Caki2 (cell line): ENCODE data around the gene ACTL7B. TPM values are rescaled to one million over a fixed set of nuclear protein-coding genes. Genes with fewer than 3 reads are reported as not detected.

Source experiments
- DNase-seq: peaks from one replicate; pipeline ENCODE4 v3.0.0-alpha.2; 2015; ENCODE audit warnings: low read depth
- in situ Hi-C: cut with HindIII; loops from 2 replicates; pipeline ENCODE4 v1.10.0; 2016; ENCODE audit warnings: low sequenced_read_pairs, low pct_unique_long_range_greater_than_20kb, mixed read lengths
- total RNA-seq: library from RNA; depleted of rRNA; stranded (reverse); fragments of >200 nt; shearing (Covaris generic); gene quantifications from 2 replicates; pipeline ENCODE4 v1.2.3, GENCODE V29; 2014; ENCODE audit warnings: low replicate concordance

The ACTL7B gene
- total RNA-seq, 1 experiment from 2014 or later, result not detected

DNA sequence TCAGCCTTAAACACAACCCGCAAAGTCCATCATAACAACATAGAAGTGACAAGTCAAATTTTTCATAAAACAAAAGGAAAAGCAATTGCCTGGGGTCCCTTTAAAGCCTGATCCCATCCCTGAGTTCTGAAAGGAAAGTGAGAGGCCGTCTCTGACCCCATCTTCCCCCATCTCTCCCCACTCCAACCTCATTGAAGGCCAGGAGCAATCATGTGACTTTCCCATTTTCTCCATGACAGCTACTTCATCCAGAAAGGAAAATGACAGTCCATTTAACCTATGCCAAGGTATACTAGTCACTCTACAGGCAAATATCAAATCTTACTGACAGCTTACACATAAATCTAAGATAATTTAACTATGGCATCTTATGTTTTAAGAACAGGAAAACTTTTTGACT is 21.7 kb upstream of the ACTL7B start:
- in situ Hi-C loops, result no loop called here
- DNase-seq, result no peak

DNA sequence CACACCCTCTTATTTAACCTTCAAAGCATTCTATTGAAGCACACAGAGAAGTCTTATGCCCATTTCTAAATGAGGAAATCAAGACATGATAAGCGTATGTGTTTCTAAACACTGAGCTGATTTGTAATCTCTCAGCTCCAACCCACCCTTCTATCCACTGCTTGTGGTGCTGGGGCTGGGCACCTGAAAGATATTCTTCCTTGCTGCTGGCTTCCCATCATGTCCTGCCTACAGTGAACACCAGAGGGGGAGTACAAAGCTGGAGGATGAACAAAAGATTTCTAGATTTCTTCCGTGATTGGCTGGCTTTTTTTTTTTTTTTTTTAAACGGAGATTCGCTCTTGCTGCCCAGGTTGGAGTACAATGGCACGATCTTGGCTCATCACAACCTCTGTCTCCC is 20.6 kb upstream of the ACTL7B start:
- in situ Hi-C loops, result no loop called here
- DNase-seq, result no peak

DNA sequence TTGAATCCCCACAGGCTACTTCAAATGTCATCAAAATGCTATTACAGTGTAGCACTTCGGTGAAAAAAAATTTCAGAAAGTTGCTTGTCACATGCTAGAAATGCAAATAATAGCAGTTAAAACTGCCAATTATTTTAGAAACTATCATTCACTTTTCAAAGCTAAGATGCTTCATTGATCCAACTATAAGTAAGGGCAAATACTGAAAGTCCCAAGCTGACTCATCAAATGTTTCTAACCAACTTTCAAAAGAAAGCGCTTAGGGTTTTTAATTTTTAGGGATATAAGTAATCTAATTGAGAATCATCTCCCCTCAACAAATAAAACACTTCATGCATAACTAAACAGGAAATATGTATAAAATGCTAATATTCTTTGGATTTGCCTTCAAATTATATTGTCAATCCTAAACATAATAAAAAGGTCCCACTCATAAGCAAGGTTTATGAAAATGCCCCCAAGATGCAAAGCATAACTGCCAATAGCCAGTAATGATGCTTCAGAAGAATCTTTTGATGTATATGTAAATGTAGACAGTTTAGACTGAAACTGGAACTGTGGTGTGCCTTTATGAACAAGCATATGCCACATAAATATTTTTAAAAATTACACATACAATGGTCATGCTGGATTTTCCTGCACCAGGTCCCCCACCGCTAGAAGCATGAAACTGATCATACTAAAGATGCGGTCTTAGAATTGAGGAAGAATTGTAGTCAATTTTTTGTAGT is 18.4 kb upstream of the ACTL7B start:
- in situ Hi-C loops, result no loop called here
- DNase-seq, result no peak

DNA sequence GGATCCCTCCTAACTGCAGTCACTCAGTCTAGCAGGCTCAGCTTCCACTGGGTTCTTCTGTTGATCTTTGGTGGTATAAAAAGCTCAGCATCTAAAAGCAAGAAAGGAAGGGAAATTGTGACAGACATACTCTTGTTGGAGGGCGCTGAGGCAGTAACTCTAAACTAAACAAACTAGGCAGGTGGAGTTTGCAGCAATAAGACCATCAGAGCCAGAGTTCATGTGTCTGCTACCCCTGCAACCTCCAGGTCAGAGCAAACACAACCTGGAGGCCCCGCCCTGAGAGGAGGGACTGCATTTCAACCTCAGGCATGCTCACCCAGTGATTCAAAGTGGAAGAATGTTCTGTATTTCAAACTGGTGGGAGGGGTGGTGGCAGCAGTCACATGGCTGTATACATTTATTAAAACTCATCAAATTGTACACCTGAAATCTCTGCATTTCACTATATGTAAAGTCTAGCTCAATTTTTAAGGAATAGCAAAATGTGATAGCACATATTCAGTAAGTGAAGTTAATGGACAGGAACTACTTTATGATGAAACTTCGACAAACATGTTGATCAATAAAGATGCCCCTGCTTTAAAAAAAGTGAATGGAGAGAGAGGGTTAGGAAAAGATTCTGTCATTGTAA is 13.4 kb upstream of the ACTL7B start:
- in situ Hi-C loops, result no loop called here
- peak; percentile 53 for DNase-seq

DNA sequence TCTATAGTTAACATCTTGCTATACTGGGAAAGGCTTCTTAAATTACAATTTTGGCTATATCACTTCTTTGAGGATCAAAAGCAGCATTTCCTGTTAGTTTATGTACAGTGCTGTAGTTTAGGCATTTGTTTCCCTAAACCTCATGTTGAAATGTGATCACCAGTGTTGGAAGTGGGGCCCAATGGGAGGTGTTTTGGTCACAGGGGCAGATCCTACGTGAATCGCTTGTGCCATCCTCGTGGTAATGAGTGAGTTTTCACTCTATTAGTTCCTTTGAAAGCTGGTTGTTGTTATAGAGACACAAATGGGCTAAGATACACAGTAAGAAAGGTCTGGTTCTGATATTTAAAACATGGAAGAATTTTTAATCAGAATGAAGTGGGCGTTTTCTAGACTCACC is 12.0 kb upstream of the ACTL7B start:
- in situ Hi-C loops, result no loop called here
- DNase-seq, result no peak

DNA sequence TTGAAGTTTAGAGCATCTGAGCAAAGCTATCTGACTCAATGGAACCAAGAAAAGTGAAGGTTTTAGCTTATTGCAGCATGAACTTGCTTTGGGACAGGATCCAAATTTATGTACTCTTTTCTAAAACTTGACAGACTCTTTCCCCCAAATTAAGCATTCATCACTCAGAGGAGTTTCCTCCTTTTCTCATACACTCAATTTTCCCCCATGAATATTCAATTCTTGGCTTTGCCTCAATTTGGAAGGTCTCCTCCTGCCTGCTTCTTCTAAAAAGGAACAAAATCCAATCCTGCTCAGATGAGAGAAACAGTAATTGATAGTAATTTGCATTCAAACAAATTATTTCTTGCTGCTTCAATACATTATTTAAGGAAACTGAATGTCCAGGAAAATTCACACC is 11.3 kb upstream of the ACTL7B start:
- in situ Hi-C loops, result no loop called here
- no peak for DNase-seq

DNA sequence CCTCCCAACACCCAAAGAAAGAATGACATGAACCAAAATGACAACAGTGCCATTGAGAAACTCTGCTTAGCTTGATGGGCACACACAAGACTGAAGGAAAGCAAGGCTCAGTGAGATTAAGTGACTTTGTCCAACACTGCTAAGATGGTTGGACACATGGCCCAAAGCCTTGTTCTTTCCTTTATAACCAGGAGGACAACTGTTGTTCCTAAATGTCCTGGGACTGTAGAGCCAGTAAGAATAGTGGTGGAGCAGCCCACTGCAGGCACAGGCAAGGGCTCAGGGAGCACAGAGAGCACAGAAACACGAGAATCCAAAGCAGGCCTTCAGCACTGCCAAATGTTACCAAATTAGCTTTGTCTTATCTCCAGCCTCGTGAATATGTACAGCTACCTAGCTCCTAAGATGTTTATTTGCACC is 10.2 kb upstream of the ACTL7B start:
- no peak for DNase-seq
- in situ Hi-C loops, result no loop called here

DNA sequence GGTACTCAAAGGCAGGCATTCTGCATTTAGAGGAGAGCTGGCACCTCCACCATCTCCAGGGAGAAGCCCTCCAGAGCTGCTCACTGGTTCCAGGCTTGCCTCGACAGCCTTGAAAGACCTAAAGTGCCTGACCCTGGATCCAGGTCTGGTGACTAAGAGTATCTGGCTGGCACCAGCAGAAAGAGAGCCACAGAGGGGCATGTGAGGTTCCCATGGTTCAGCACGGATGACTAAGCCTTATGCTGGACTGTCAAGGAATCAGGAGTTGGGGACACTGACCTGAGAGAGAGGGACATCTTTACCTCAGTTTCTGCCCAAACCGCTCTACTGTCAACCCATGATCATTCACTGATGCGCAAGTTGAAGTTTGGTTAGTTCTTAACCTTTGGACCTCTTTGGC is 9.3 kb upstream of the ACTL7B start:
- in situ Hi-C loops, result no loop called here
- no peak for DNase-seq

DNA sequence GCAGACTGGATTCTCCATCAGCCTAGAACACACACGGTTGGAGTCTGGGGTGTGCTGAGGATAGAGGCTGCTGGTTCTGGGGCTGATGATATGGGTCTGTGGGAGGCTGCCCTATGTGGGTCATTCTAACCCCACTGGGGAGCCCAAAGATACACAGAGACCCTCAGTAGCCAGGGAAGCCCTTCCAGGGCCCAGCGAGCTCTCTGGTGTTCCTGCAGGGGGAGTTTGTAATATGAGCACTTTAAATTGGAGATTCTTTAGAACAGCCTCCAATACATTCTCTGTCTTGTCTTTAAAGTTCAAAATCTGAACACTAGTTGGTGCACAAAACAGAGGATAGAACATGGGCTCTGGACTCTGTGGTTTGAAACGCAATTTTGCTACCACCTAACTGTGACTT is 8.7 kb upstream of the ACTL7B start:
- no peak for DNase-seq
- in situ Hi-C loops, result no loop called here

DNA sequence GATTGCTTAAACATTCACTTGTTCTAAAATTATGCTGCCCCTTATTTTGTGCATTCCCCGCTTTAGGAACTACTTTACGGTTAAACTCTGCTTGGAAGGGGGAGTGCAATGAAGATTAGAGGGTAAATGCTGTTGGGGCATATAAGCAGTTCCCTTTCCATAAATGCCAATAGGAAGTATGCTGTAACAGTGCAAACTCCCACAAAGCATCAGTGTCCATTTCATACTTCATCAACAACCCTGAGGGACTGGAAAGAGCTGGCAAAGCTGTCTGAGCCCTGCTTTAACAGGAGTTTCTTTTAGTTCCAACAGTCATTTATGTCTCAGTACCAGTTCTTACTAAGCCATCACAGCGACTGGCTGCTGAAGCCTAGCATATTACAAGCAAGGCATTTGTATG is 8.1 kb upstream of the ACTL7B start:
- in situ Hi-C loops, result no loop called here
- no peak for DNase-seq

DNA sequence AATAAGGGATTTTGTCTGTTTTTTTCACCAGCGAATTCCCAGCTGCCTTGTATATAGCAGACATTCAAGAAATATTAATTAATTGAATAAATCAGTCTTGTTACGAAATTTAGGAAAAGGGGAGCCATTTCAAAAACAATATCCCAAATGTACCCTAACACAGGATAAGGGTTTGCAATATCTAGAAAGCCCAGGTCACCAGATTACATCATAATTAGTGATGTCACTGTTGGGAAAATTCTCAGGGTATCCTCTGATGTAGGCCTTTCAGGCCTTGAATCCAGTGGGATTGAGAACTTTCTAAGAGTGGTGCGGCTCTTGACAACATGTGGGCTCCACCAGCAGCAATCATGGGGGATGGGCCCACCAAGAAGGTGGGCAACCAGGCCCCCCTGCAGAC is 6.2 kb upstream of the ACTL7B start, which contains the start of gene ACTL7A:
Gene ACTL7A, plus strand, starts transcription at position 270 of the 400 bp plus-strand sequence. Its CDS starts 57 bp downstream, at position 327.
- in situ Hi-C loops, result no loop called here
- DNase-seq, result no peak

DNA sequence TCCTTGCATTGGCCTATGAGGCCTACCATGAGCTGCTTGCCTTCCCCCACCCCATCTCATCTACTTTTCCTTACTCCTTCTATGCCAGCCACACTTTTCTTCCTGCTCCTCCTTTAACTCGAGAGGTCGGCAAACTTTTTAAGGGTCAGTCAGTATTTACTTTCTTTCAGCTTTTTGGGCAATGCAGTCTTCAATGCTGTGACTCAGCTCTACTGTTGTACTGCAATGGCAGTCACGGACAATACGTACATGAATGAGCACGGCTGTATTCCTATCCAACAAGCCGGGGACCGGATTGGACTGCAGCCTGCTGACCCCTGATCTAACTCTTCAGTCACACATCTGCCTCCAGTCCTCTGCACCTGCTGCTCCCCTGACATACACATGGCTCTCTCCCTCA is 5.7 kb upstream of the ACTL7B start:
- in situ Hi-C loops, result no loop called here

DNA sequence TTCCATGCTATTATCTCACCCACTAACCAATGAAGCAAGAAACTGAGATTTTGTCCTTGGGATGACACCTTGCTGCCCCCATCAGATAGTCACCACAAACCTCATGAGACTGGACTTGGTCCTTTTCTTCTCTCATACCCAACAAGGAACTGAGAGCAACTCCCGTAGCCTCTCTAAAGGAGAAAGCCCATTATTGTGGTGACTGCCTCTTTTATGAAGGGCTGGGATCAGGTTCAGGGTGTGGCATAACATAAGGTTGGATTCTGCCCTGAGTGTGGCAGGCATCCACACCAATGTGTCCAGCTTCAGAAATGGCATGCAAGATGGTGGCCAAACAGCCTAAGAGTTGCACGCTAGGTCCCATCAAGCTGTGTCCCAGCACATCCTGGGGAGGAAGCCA is 5.0 kb upstream of the ACTL7B start:
- in situ Hi-C loops, result no loop called here
- DNase-seq, result no peak

More for the DNA sequence above, 5.7 kb upstream of the ACTL7B start:
- DNase-seq, result no peak

DNA sequence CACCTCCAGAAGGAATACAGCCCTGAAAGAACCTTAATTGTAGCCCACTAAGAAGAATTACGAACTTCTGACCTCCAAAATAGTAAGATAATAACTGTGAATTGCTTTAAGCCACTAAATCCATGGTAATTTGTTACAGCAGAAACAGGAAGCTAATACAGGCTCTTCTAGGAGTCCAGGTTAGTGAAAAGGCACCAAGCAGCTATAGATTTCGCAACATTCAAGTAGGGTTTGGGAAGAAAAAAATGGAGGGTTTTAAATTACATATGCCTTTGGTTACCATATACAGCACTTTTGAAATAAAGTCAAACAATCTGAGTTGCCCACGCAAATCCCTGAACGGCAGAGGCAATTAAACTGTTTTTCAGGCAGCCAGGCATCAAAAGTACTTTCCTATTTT is 4.6 kb upstream of the ACTL7B start:
- no peak for DNase-seq
- in situ Hi-C loops, result no loop called here

DNA sequence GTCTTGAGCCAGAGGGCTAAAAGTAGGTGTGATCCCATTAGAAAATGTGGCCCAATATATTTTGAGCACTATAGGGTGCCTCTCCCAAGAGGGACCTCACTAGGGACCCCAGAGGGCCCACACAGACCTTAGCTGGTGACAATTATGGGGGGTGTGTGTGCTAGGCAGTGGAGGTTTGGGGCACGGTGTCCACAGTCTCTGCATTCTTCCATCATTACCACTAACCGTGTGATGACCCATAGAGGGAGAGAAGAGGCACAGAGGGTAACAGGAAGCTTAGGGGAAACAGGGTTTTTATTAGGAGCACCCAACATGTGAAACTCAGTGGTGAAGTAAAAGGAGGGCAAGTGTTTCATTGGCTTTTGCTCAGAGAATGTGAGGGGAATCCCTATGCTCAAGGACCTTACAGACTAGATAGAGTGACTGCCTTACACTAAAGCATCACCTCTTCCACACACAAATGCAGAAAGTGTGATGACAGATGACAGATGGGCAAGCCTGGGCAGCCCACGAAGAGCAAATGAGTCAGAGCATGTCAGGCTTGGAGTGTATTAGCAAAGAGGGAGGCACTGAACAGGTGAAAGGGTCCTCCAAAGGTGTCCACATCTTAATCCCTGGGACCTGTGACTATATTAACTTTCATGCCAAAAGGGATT is 3.8 kb upstream of the ACTL7B start:
- in situ Hi-C loops, result no loop called here
- DNase-seq, result no peak

DNA sequence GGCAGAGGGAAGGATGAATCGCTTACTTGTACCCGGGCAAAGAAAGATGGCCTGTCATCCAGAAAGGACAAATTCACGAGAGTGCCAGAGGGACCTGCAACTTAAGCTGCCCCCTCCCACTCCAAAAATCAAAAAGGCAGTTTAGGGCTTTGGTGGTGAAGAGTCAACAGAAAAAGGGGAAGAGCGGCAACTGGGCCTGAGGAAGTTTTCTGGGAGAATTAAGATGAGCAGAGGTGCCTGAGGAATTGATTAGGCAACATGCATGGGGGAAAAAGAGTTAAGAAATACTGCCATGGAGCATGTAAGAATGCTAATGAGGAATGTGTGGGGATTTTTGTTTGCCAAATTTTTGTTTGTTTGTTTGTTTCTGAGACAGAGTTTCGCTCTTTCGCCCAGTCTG is 1.8 kb upstream of the ACTL7B start:
- DNase-seq, result no peak
- in situ Hi-C loops, result no loop called here

DNA sequence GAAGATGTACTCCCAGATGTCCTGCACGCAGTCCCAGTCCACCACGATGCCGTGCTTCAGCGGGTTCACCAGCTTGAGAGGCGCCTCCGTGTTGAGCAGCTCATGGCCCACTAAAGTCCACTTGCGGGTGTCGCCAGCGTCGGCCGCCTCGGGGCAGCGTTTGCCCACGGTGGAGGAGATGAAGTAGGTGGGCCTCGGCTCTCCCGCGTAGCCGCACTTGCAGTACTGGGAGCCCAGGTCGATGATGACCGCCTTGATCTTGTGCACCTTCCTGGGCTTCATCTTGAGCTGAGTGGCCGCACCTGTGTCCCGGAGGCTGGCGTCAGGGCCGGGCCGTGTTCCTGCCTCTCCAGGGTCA is 278 bp downstream of the ACTL7B start:
- in situ Hi-C loops, result no loop called here
- no peak for DNase-seq

DNA sequence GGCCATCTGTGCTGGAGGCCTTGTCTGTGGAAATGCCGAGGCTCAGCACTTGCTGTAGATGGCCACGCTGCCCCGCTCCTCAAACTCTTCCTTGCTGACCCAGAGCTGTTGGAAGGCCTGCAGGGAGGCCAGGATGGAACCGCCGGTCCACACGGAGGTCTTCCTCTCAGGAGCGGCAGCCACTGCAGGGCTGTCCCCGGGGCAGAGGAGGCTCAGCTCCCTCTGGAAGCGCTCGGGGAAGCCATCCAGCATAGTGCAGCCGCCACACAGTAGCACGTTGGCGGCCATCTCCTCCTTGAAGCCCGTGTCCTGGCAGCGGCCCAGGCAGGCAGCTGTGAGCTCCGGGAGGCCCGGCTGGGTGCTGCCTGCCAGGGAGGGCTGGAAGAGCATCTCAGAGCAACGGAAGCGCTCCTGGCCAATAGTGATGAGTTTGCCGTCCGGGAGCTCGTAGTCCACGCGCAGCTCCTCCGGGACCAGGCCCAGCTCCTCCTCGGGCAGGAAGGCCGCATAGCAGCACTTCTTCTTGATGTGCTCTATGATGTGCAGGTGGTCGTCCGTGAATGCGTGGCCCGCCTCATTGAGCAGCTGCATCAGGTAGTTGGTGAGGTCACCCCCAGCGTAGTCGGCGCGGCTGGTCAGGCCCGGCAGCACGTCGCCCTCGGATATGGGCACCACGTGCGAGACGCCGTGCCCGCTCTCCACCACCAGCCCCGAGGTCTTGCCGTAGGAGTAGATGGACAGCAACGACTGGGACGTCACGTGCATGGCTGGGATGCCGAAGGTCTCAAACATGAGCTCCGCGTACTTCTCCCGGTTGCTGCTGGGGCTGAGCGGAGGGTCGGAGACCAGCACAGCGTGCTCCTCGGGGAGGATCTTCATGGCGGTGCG is 901 bp downstream of the ACTL7B start:
- DNase-seq, result no peak
- in situ Hi-C loops, result no loop called here

DNA sequence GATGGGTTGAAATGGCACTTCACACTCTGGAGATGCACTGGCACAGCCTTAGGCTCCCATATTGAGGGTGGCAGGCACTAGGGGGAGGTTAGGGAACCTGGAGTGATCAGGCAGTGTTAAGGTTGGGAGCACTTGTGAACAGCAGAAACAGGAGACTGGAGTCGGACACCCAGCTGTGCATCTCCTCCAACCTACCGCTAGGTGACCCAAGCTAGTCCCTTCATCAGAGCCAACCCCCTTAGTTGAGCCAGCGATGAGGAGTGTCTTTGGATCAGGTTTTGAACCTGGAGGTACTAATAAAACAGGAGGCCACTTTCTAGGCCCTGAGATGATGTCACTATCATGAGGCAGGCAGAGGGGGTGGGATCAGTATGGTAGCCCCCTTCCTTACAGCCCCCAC is 1.7 kb downstream of the ACTL7B start:
- in situ Hi-C loops, result no loop called here
- no peak for DNase-seq
